HG03457 (cell line): ENCODE data around the gene ITPA.

ENCODE experiments used
- ATAC-seq: cut with Tn5 transposase; IDR thresholded peaks from one replicate; pipeline ENCODE4 v1.9.1; 2021; ENCODE audit warnings: moderate number of reproducible peaks; ENCODE audit not compliant: unreplicated experiment

The ITPA gene

DNA sequence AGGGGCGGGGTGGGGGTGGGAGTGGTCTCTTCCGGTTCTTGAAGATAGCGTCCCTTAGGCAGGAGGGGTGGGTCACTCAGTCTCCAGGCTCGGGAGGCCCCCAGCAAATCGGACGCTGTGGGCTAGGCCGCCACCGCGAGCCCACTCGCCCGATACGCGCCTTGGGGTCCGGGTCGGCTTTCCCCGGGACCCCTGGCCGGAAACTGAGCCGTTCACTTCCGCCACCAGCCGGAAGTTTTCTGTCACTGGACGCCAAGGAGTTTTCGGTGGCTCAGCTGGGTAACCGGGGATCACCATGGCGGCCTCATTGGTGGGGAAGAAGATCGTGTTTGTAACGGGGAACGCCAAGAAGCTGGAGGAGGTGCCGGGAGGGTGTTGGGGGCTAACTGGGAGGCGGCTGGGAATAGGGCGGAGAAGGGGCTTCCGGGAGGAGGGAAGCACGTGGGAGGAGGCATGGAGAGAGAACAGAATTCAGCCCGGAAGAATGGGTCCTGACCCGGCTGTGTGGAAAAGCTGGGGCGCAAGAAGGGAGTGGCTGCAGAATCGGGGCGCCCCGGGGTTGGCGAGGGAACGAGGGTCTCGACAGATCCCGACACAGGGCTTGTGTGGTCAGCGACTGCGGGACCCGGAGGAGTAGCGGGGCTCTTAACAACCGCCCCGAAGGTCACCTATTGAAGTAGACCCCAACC, at the start of gene ITPA:
Gene ITPA (plus strand): TSS at position 242 of the 689 bp plus-strand sequence. CDS start 54 bp downstream, at position 296.
- no peak for ATAC-seq

DNA sequence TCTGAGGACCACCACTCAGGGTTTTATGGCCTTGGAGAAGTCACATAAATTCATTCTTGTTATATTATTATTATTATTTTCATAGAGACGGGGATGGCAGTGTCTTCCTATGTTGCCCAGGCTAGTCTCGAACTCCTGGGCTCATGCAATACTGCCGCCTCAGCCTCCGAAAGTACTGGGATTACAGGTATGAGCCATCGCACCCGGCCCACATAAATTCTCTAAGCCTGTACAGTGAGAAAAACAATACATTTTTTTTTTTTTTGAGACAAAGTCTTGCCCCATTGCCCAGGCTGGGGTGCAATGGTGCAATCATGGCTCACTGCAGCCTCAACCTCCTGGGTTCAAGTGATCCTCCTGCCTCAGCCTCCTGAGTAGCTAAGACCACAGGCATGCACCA, 48.9 kb upstream of the ITPA start:
- no peak for ATAC-seq

DNA sequence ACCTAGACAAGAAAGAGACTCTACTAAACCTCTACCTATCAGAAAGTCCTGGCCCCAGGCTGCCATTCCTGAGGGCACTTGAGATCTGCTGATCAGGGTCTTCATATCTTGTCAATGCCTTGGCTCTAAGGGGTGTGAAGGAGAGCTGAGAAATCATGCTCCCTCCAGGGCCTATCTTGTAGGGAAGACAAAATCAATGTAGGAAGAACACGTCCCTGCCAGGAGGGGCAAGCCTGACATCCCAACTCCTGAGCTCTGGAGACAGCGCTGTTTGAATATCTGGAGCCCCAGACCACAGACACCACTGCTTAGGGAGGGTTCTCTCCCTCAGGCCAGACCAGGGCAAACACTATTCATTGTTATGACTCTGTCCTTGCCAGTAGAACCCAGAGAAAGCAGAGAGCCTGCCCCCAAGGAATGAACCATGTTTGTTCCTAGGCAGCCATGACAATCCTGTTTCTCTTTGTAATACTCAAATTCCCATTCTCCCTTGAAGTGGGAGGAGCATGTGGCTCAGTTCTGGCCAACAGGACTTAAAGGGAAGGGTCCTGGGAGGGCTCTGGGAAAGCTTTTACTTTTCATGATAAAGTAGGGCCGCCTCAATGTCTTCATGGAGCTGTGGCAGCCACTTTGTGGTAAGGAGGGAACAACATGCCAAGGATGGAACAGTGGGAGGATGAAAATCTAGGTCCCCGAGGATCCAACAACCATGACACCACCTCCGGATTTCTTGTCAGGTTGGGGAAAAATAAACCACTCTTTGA, 47.8 kb upstream of the ITPA start:
- ATAC-seq, result no peak

- no peak for ATAC-seq
These were observed 47.2 kb upstream of the ITPA start for GRCh38 chr20:3162080-3162611.

DNA sequence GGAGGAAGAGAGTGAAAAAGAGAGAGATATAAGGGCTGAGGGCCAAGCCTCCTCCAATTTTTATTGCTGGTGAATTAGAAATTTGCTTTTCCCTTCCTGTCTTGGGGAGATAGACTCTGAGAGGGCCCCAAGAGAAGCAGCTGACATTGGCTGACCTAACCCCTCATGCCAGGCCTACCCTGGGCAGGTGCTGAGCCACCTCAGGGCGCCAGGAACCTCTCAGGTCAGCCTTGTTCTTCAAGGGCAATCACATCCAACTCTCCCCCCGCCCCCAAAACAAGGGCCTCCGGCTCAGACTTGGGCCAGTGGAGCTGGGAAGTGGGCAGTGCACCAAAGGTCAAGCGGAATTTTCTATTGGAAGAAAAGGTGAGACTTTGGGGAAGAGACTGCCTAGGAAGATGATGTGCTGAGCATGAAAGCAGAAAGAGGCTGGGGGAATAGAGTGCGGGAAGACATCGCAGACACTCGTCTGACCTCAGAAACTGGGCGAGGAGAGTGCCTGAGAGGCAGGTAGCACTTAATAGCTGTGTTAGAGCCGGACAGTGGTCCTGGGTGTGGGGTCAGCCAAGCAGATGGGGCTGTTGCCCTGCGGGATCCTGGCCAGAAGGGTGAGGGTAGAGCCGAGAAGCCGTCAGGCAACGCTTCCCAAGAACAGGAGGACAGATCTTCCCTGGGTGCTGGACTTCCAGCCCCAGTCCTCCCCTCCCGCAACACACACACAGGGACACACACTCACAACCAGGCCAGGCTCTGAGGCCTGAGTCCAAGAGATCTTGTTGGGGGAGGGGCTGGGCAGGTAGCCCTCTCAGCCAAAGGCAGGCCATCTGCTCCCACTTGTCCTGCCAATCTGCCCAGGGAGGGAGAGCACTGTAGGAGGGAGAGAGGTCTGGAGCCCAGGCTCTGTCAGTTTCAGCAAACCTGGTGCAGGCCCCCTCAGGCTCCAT, 45.9 kb upstream of the ITPA start:
- ATAC-seq, result no peak

GRCh38 chr20:3164043-3164762, 45.1 kb upstream of the ITPA start:
- ATAC-seq, result no peak

DNA sequence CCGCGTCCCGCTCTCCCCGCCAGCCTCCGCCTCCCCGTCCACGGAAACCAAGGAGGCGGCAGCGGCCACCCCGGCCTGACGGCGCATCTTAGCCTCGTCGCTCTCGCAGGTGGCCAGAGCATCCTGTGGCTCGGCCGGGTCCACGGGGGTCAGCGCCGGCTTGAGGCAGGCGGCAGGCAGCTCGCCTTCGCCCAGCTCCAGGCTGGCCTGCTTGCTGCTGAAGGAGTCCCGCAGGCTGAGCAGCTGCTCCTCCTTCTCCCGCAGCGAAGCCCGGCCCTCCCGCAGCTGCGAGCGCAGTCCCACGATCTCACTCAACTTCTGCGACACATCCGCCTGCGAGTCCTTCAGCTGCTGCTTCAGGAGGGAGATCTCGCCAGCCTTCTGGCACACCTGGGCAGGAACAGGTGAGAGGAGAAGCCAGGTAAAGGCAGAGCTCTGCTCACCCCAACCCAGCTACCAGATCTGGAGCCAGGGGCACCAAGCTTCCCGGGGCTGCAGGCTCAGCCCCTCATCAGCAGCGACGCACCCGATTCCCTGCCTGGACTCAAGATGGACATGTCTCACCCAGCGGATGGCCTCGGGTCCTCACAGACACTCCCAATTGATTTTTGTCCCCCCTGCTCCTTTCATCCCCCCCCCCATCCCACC, 44.4 kb upstream of the ITPA start:
- no peak for ATAC-seq

- no peak for ATAC-seq
These were observed 43.6 kb upstream of the ITPA start for GRCh38 chr20:3165473-3166337.

GRCh38 chr20:3166338-3166912, 42.9 kb upstream of the ITPA start:
- no peak for ATAC-seq

GRCh38 chr20:3166913-3167342, 42.4 kb upstream of the ITPA start:
- no peak for ATAC-seq

DNA sequence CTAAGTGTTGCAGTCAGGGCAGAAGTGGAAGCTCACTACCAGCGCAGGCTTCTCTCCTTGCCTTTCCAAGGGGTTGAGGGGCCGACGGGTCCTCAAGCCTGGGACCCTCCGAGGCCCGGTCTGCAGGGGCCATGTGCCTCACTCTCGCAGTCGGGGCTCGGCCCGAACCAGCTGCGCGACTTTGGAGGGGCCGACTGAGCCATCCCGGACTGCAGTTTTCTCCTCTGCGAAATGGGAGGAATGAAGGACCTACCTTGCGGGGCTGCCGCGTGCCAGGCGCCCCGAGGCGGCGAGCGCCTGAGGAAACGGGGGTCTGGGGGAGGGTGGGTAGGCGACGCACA, 41.6 kb upstream of the ITPA start:
- no peak for ATAC-seq

- no peak for ATAC-seq
These were observed 41.0 kb upstream of the ITPA start for GRCh38 chr20:3168079-3168828.

GRCh38 chr20:3168829-3169590, 40.3 kb upstream of the ITPA start:
- no peak for ATAC-seq

DNA sequence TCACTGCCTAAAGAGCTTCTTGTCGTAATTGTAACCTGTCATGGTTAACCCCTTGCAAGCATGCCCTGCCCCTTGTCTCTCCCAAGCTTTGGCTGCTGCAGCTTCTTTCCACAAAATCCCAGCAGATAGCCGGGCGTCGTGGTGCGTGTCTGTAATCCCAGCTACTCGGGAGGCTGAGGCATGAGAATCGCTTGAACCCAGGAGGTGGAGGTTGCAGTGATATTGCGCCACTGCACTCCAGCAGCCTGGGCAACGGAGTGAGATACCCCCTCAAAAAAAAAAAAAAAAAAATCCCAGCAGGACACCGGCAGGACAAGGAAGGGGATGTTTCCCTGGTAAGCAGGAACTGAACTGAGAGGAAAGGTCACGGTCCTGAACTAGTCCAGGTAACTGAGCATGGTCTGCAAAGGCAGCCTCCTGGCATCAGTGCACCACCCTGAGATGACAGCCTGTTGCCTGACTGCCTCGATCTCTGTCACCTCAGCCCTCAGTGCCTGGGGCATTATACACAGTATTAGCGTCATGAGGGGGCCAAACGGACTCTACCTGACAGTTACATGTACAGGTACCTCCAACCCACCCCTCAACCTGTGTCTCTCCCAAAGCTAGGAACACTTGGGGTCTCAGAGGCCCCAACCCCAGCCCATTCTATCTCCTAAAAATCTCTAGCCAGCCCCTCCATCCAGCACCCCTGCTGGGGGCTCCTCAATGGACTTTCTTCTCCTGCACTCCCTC, 37.7 kb upstream of the ITPA start:
- ATAC-seq, result no peak

DNA sequence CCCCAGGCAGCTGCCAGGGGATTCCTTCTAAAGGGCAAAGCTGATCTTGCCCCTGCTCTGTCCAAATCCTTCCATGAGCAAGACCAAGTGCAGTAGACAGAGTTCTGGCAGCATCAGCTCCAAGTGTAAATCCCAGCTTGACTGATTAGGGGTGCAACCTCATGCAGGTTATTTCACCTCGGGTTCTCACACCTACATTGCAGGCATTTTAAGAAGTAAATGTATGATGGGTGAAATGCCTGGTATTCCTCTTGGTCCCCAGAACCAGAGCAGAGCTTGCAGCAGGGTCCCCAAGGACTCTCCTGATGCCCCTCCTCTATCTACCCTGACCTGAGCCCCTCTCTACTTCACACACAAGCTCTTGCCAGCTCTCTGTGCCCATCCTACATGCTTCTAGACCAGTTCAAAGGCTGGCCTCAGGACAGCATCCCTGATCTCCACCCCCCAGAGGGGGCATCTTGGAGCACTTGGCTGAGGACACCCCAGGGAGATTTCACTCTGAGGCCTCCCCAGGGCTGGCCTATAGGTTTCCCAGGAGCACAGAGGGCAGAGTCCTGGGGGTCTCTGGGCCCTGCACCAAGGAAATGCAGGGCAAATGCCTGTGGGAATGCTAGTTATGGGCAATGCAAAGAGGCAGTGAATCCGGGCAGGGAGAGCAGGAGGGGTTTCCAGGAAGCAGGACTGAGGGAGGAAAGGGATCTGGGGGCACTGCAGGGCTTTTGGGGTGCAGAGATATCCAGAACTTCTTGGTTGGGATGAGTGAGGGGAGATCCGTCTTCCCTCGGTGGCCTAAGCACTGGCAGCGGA, 37.0 kb upstream of the ITPA start:
- no peak for ATAC-seq
